ENCODE data around the gene DYNC2H1. TPM values are rescaled to one million over a fixed set of nuclear protein-coding genes. Genes with fewer than 3 reads are reported as not detected.

Gene DYNC2H1
- total and polyA plus RNA-seq, 7 donors: 0.46 to 29.1 (median 21.3) TPM

GRCh38 chr11:103434073-103434411, 324.8 kb downstream of the DYNC2H1 start:
- intact Hi-C loops (cut with DNase I): no loop called here
- no peak overlapping the region for H3K27ac ChIP-seq
- H3K4me1 ChIP-seq: no peaks in the 10 kb centered on the region
- 0 to 56% methylated on average over 1 of the region's 1 CpG for WGBS, 2 donors
- H3K4me3 ChIP-seq: no peak overlapping the region
- H3K27me3 ChIP-seq: no peaks in the 10 kb centered on the region
- peaks cover 0 to 9% (median 0%) of the 10 kb centered on the region in 4 donors for H3K36me3 ChIP-seq
- no peaks in the 10 kb centered on the region for H3K9me3 ChIP-seq
- no peak for DNase-seq
- no peak for TF ChIP-seq EP300 (IDR thresholded peaks at IDR 0.05)
- no peak for TF ChIP-seq POLR2A (IDR thresholded peaks at IDR 0.05)
- TF ChIP-seq POLR2AphosphoS5 (IDR thresholded peaks at IDR 0.05): no peak
- no peak for TF ChIP-seq CTCF (IDR thresholded peaks at IDR 0.05)

DNA sequence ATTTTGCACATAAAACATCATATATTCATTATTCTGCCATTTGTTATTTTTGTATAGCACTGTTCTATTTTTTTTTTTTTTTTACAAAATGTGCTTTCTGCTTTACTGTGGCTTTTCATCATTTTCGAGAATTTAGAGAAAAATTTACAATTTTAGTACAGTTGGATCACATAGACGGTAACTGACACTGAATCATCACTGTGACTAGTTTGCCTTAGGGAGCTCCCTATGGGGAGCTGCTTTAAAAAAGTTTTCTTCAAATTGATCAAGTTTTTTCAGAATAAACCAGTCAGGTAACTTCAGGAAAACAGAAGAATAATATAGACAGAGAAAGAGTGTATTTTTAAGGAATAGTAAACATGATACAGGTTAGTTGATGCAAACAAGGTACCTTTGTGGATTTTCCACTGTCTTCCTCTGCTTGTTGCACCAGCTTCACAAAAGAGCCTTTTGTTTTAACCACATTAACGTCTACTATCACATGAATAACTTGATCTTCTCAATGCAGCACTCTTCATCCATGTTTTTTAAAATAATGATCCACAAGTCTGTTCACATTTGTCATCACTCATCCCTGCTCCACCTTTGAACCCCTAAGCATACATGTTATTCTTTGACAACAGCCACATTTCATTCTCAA, 327.0 kb downstream of the DYNC2H1 start:
- Histone ChIP-seq H3K27ac (no peak overlapping the region), H3K36me3 (peaks cover 0 to 9% (median 0%) of the 10 kb centered on the region in 4 donors), H3K4me1 (no peaks in the 10 kb centered on the region), H3K9me3 (no peaks in the 10 kb centered on the region), H3K27me3 (no peaks in the 10 kb centered on the region), H3K4me3 (no peak overlapping the region)
- intact Hi-C loops (cut with DNase I): no loop called here
- WGBS, 2 donors: 80 to 83% methylated on average over 3 of the region's 3 CpGs
- TF ChIP-seq EP300 (IDR thresholded peaks at IDR 0.05) (no peak), POLR2AphosphoS5 (IDR thresholded peaks at IDR 0.05) (no peak), POLR2A (IDR thresholded peaks at IDR 0.05) (no peak), CTCF (IDR thresholded peaks at IDR 0.05) (no peak)
- no peak for DNase-seq

- TF ChIP-seq POLR2A (IDR thresholded peaks at IDR 0.05) (no peak), CTCF (IDR thresholded peaks at IDR 0.05) (no peak), EP300 (IDR thresholded peaks at IDR 0.05) (no peak), POLR2AphosphoS5 (IDR thresholded peaks at IDR 0.05) (no peak)
- intact Hi-C loops (cut with DNase I): no loop called here
Measured at GRCh38 chr11:103441021-103441420, 331.8 kb downstream of the DYNC2H1 start.

DNA sequence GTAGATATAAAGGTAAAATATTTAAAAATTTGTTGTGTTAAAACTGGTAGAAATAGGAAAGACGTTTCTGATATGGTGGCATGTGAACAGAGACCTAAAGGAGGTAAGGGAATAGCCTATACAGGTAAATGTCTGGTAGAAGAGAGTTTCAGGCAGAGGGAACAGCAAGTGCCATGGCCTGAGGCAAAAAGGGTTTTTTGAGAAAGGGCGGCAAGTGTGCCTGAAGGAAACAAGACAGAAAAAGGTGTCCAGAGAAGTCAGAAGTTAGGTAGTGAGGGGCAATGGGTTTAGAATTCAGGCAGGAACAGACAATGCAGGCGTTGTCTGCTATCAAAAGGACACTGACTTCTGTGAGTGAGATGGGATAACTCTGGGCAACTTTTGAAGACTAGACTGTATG, 339.7 kb downstream of the DYNC2H1 start:
- TF ChIP-seq POLR2A (IDR thresholded peaks at IDR 0.05): no peak
- no peak for TF ChIP-seq CTCF (IDR thresholded peaks at IDR 0.05)
- TF ChIP-seq POLR2AphosphoS5 (IDR thresholded peaks at IDR 0.05): no peak
- no peak for TF ChIP-seq EP300 (IDR thresholded peaks at IDR 0.05)
- no peak for DNase-seq
- no peak overlapping the region for H3K27ac ChIP-seq

More at GRCh38 chr11:103441021-103441420, 331.8 kb downstream of the DYNC2H1 start:
- peaks cover 0 to 5% (median 0%) of the 10 kb centered on the region in 4 donors for H3K36me3 ChIP-seq
- no peaks in the 10 kb centered on the region for H3K4me1 ChIP-seq
- no peak for DNase-seq
- H3K27ac ChIP-seq: no peak overlapping the region
- H3K9me3 ChIP-seq: no peaks in the 10 kb centered on the region
- WGBS, 2 donors: 75 to 85% methylated on average over 5 of the region's 5 CpGs
- H3K4me3 ChIP-seq: no peak overlapping the region
- no peaks in the 10 kb centered on the region for H3K27me3 ChIP-seq

GRCh38 chr11:103450241-103450640, 341.0 kb downstream of the DYNC2H1 start:
- TF ChIP-seq EP300 (IDR thresholded peaks at IDR 0.05): no peak
- no peak for TF ChIP-seq CTCF (IDR thresholded peaks at IDR 0.05)
- no peak for TF ChIP-seq POLR2AphosphoS5 (IDR thresholded peaks at IDR 0.05)
- no peak for TF ChIP-seq POLR2A (IDR thresholded peaks at IDR 0.05)
- intact Hi-C loops (cut with DNase I): no loop called here
- Histone ChIP-seq H3K9me3 (no peaks in the 10 kb centered on the region), H3K27ac (no peak overlapping the region), H3K27me3 (no peaks in the 10 kb centered on the region), H3K4me1 (no peaks in the 10 kb centered on the region), H3K36me3 (no peaks in the 10 kb centered on the region), H3K4me3 (no peak overlapping the region)
- DNase-seq: no peak
- WGBS, 2 donors: 46 to 90% methylated on average over 4 of the region's 4 CpGs

More for the DNA sequence above, 339.7 kb downstream of the DYNC2H1 start:
- Histone ChIP-seq H3K4me3 (no peak overlapping the region), H3K36me3 (no peaks in the 10 kb centered on the region), H3K9me3 (no peaks in the 10 kb centered on the region), H3K27me3 (no peaks in the 10 kb centered on the region), H3K4me1 (no peaks in the 10 kb centered on the region)
- intact Hi-C loops (cut with DNase I): no loop called here
- WGBS, 2 donors: 40 to 77% methylated on average over 3 of the region's 3 CpGs

Data from sigmoid colon (tissue), 7 donors.